UCSD-AML1 (cell line): ENCODE measurements around the gene HS1BP3.

Experiments
- DNase-seq: peaks from one replicate; lab custom pipeline; 2025; ENCODE audit not compliant: unreplicated experiment; lab: John Stamatoyannopoulos, UW

HS1BP3 gene

GRCh38 chr2:20588918-20589871, 61.7 kb downstream of the HS1BP3 start:
- DNase-seq: no peak

- no peak for DNase-seq
Measured at GRCh38 chr2:20585710-20586594, 64.9 kb downstream of the HS1BP3 start.

GRCh38 chr2:20585359-20585709, 65.6 kb downstream of the HS1BP3 start:
- DNase-seq: no peak

- no peak for DNase-seq
Measured at GRCh38 chr2:20584399-20585358, 66.2 kb downstream of the HS1BP3 start.

- no peak for DNase-seq
Measured at GRCh38 chr2:20584045-20584398, 66.9 kb downstream of the HS1BP3 start.

GRCh38 chr2:20583425-20583881, 67.4 kb downstream of the HS1BP3 start:
- no peak for DNase-seq

GRCh38 chr2:20582600-20583221, 68.2 kb downstream of the HS1BP3 start:
- no peak for DNase-seq

GRCh38 chr2:20580690-20581437, 70.0 kb downstream of the HS1BP3 start:
- no peak for DNase-seq

GRCh38 chr2:20579866-20580265, 71.0 kb downstream of the HS1BP3 start:
- DNase-seq: peak; percentile 38

- peak; percentile 49 for DNase-seq
Measured at GRCh38 chr2:20578895-20579825, 71.7 kb downstream of the HS1BP3 start.

- DNase-seq: no peak
Measured at GRCh38 chr2:20578266-20578894, 72.5 kb downstream of the HS1BP3 start.

- no peak for DNase-seq
Measured at GRCh38 chr2:20577495-20578235, 73.2 kb downstream of the HS1BP3 start.

GRCh38 chr2:20576598-20577115, 74.2 kb downstream of the HS1BP3 start:
- no peak for DNase-seq

GRCh38 chr2:20575935-20576597, 74.8 kb downstream of the HS1BP3 start:
- no peak for DNase-seq

- no peak for DNase-seq
Measured at GRCh38 chr2:20575414-20575813, 75.5 kb downstream of the HS1BP3 start.

GRCh38 chr2:20574930-20575329, 76.0 kb downstream of the HS1BP3 start:
- DNase-seq: no peak
